Skeletal muscle satellite cell (primary cell): Measurements from ENCODE around the gene SPRR2G. TPM values are rescaled to one million over a fixed set of nuclear protein-coding genes. Genes with fewer than 3 reads are reported as not detected.
"Not testable (repeated sequence)": the region's sequence is repeated elsewhere in the genome, so short reads cannot be mapped to it uniquely, and the experiment has no call there.

Experiments used
- H3K27me3 ChIP-seq: 2 replicates; pipeline ENCODE4 v1.7.0; 2013; ENCODE audit warnings: low read length; ENCODE audit not compliant: control insufficient read depth, insufficient read depth
- H3K36me3 ChIP-seq: 2 replicates; pipeline ENCODE4 v1.7.0; 2013; ENCODE audit warnings: mild to moderate bottlenecking, control low read depth, low read length; ENCODE audit not compliant: insufficient read depth
- H3K4me1 ChIP-seq: 2 replicates; pipeline ENCODE4 v1.7.0; 2013; ENCODE audit warnings: low read length; ENCODE audit not compliant: control insufficient read depth, insufficient read depth
- H3K4me2 ChIP-seq: 2 replicates; pipeline ENCODE4 v1.7.0; 2013; ENCODE audit warnings: mild to moderate bottlenecking, low read length
- H3K4me3 ChIP-seq: 2 replicates; pipeline ENCODE4 v1.7.0; 2013; ENCODE audit warnings: low read length
- H3K9ac ChIP-seq: 2 replicates; pipeline ENCODE4 v1.7.0; 2013; ENCODE audit warnings: mild to moderate bottlenecking, low read depth, low read length, moderate library complexity
- H3K9me3 ChIP-seq: replicated peaks from 2 replicates; pipeline ENCODE4 v1.7.0; 2013; ENCODE audit warnings: mild to moderate bottlenecking, control low read depth, low read length
- small RNA-seq: library from RNA; depleted of rRNA; stranded (forward); fragments of <200 nt; gene quantifications from one replicate; pipeline ENCODE3, GENCODE V24; 2012

SPRR2G gene

DNA sequence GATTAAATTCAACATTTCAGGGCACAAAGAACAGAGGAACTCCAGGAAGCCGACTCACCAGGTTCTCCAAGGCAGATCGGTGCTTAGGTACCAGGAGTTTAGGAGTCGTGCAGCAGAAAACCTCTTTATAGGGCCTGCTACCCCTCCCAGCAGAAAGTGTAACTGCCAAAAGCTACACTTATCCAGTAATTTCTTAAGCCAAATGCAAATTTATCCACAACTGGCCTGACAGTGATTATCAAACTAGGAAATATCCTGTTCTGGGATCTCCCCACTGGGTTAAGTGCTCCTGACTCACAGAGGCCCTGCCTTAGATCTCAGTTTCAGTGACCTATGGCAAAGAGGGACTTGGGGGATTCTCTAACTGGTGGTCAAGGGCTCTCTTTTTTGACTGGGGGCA, 37.3 kb downstream of the SPRR2G start, which contains the start of gene SPRR2F:
Gene SPRR2F (minus strand): TSS at position 101 of the 400 bp plus-strand sequence. CDS start 783 bp downstream, outside the sequence.
- Histone ChIP-seq H3K27me3 (peaks cover 6% of the 10 kb centered on the region), H3K36me3 (no peaks in the 10 kb centered on the region), H3K4me1 (no peaks in the 10 kb centered on the region), H3K9ac (no peak within 1 kb of the TSS), H3K4me2 (no peak within 1 kb of the TSS), H3K9me3 (no peaks in the 10 kb centered on the region), H3K4me3 (no peak within 1 kb of the TSS)

DNA sequence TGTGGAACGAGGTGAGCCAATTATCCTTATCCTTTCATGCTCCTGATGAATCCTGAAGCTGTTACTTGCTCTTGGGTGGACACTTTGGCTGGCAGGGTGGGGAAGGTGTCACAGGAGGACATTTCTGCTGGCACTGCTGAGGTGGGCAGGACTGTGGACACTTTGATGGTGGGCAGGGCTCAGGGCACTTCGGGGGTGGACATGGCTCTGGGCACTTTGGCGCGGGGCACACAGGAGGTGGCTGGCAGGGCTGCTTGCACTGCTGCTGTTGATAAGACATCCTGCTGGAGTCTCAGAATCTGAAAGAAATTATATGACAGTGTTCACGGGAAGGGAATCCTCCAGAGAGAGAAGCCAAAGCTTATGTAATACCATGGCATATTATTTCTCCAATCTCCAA, 38.2 kb downstream of the SPRR2G start:
- not testable (repeated sequence) for H3K27me3 ChIP-seq, H3K4me3 ChIP-seq, H3K4me2 ChIP-seq, H3K9ac ChIP-seq, H3K9me3 ChIP-seq, H3K4me1 ChIP-seq, H3K36me3 ChIP-seq

DNA sequence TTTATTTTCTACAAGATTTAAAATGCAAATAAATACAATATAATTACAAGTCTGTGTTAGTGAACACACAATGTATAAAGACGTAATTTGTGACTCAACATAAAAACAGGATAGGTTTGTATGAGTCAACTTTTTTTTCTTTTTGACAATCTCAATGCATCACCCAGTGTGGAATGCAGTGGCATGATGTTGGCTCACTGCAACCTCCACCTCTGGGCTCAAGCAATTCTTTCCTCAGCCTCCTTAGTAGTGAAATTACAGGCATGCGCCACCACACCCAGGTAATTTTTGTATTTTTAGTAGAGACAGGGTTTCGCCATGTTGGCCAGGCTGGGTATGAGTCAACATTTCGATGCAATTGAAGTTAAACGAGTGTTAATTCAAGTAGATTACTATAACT, 50.4 kb downstream of the SPRR2G start:
- H3K4me3 ChIP-seq = no peak overlapping the region
- no peaks in the 10 kb centered on the region for H3K9me3 ChIP-seq

More for the DNA sequence above, 50.4 kb downstream of the SPRR2G start:
- Histone ChIP-seq H3K27me3 (no peaks in the 10 kb centered on the region), H3K4me1 (no peaks in the 10 kb centered on the region), H3K36me3 (no peaks in the 10 kb centered on the region), H3K9ac (no peak overlapping the region), H3K4me2 (no peak overlapping the region)

Small RNA genes lying within 50 kb of the gene (small RNA-seq; reads per million reads assigned to genes)
- not detected for gene SPRR2C
